Measurements from ENCODE around the gene SERPINB1. TPM values are rescaled to one million over a fixed set of nuclear protein-coding genes. Genes with fewer than 3 reads are reported as not detected.
A peak's percentile ranks its signal among the peaks of the same experiment; 100 is the strongest.

SERPINB1 gene
- total and polyA plus RNA-seq, 9 of the 15 experiments (the other 6 are each of a cell fraction or from before 2014, with no cell fraction given): 33.9 to 108 (median 63.8) TPM

DNA sequence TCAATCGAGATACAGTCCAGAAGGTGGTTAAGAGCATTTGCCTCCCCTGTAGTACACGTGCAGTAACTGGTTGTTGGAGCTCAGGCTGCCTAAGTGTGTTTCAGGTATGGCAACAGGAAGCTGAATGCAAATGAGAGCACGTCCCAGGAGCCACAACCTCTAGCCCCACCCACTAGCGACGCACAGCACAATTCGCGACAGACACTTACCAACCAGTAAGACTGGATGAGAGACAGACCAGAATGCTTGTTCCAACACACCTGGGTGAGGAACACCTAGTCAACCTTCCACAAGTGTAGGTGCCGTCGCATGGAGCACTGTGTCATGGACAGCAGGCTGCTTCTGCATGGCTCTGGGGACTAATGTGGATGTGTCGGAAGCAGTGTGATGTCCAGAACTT lies 7.2 kb upstream of the SERPINB1 start (continued):
- TF ChIP-seq, protein P1, sequence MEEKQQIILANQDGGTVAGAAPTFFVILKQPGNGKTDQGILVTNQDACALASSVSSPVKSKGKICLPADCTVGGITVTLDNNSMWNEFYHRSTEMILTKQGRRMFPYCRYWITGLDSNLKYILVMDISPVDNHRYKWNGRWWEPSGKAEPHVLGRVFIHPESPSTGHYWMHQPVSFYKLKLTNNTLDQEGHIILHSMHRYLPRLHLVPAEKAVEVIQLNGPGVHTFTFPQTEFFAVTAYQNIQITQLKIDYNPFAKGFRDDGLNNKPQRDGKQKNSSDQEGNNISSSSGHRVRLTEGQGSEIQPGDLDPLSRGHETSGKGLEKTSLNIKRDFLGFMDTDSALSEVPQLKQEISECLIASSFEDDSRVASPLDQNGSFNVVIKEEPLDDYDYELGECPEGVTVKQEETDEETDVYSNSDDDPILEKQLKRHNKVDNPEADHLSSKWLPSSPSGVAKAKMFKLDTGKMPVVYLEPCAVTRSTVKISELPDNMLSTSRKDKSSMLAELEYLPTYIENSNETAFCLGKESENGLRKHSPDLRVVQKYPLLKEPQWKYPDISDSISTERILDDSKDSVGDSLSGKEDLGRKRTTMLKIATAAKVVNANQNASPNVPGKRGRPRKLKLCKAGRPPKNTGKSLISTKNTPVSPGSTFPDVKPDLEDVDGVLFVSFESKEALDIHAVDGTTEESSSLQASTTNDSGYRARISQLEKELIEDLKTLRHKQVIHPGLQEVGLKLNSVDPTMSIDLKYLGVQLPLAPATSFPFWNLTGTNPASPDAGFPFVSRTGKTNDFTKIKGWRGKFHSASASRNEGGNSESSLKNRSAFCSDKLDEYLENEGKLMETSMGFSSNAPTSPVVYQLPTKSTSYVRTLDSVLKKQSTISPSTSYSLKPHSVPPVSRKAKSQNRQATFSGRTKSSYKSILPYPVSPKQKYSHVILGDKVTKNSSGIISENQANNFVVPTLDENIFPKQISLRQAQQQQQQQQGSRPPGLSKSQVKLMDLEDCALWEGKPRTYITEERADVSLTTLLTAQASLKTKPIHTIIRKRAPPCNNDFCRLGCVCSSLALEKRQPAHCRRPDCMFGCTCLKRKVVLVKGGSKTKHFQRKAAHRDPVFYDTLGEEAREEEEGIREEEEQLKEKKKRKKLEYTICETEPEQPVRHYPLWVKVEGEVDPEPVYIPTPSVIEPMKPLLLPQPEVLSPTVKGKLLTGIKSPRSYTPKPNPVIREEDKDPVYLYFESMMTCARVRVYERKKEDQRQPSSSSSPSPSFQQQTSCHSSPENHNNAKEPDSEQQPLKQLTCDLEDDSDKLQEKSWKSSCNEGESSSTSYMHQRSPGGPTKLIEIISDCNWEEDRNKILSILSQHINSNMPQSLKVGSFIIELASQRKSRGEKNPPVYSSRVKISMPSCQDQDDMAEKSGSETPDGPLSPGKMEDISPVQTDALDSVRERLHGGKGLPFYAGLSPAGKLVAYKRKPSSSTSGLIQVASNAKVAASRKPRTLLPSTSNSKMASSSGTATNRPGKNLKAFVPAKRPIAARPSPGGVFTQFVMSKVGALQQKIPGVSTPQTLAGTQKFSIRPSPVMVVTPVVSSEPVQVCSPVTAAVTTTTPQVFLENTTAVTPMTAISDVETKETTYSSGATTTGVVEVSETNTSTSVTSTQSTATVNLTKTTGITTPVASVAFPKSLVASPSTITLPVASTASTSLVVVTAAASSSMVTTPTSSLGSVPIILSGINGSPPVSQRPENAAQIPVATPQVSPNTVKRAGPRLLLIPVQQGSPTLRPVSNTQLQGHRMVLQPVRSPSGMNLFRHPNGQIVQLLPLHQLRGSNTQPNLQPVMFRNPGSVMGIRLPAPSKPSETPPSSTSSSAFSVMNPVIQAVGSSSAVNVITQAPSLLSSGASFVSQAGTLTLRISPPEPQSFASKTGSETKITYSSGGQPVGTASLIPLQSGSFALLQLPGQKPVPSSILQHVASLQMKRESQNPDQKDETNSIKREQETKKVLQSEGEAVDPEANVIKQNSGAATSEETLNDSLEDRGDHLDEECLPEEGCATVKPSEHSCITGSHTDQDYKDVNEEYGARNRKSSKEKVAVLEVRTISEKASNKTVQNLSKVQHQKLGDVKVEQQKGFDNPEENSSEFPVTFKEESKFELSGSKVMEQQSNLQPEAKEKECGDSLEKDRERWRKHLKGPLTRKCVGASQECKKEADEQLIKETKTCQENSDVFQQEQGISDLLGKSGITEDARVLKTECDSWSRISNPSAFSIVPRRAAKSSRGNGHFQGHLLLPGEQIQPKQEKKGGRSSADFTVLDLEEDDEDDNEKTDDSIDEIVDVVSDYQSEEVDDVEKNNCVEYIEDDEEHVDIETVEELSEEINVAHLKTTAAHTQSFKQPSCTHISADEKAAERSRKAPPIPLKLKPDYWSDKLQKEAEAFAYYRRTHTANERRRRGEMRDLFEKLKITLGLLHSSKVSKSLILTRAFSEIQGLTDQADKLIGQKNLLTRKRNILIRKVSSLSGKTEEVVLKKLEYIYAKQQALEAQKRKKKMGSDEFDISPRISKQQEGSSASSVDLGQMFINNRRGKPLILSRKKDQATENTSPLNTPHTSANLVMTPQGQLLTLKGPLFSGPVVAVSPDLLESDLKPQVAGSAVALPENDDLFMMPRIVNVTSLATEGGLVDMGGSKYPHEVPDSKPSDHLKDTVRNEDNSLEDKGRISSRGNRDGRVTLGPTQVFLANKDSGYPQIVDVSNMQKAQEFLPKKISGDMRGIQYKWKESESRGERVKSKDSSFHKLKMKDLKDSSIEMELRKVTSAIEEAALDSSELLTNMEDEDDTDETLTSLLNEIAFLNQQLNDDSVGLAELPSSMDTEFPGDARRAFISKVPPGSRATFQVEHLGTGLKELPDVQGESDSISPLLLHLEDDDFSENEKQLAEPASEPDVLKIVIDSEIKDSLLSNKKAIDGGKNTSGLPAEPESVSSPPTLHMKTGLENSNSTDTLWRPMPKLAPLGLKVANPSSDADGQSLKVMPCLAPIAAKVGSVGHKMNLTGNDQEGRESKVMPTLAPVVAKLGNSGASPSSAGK (IDR thresholded peaks at IDR 0.05): peak; percentile 41; the same call in 1 of the 2 replicates
- TF ChIP-seq TCF3 (CRISPR knock-in tag; IDR thresholded peaks at IDR 0.05): no peak
- TF ChIP-seq GABPA (tag; conservative IDR thresholded peaks at IDR 0.05; ENCODE audit: low read depth): no peak
- no peak for TF ChIP-seq ZNF699 (CRISPR knock-in tag; IDR thresholded peaks at IDR 0.05; ENCODE audit: insufficient replicate concordance)
- no peak for TF ChIP-seq TCFL5 (CRISPR knock-in tag; conservative IDR thresholded peaks at IDR 0.05)
- TF ChIP-seq JUND (IDR thresholded peaks at IDR 0.05; ENCODE audit: borderline replicate concordance, low read depth, low read length): no peak
- 0 out of 3 replicates have a peak, but pooled peaks have one; percentile 13 for TF ChIP-seq JUND (tag; IDR thresholded peaks at IDR 0.05; ENCODE audit: borderline replicate concordance, low read depth, low read length)
- TF ChIP-seq, protein P2, sequence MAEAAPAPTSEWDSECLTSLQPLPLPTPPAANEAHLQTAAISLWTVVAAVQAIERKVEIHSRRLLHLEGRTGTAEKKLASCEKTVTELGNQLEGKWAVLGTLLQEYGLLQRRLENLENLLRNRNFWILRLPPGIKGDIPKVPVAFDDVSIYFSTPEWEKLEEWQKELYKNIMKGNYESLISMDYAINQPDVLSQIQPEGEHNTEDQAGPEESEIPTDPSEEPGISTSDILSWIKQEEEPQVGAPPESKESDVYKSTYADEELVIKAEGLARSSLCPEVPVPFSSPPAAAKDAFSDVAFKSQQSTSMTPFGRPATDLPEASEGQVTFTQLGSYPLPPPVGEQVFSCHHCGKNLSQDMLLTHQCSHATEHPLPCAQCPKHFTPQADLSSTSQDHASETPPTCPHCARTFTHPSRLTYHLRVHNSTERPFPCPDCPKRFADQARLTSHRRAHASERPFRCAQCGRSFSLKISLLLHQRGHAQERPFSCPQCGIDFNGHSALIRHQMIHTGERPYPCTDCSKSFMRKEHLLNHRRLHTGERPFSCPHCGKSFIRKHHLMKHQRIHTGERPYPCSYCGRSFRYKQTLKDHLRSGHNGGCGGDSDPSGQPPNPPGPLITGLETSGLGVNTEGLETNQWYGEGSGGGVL (CRISPR knock-in tag; IDR thresholded peaks at IDR 0.05): no peak
- TF ChIP-seq NCOA6 (IDR thresholded peaks at IDR 0.05): no peak
- TF ChIP-seq, protein P3, sequence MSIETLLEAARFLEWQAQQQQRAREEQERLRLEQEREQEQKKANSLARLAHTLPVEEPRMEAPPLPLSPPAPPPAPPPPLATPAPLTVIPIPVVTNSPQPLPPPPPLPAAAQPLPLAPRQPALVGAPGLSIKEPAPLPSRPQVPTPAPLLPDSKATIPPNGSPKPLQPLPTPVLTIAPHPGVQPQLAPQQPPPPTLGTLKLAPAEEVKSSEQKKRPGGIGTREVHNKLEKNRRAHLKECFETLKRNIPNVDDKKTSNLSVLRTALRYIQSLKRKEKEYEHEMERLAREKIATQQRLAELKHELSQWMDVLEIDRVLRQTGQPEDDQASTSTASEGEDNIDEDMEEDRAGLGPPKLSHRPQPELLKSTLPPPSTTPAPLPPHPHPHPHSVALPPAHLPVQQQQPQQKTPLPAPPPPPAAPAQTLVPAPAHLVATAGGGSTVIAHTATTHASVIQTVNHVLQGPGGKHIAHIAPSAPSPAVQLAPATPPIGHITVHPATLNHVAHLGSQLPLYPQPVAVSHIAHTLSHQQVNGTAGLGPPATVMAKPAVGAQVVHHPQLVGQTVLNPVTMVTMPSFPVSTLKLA (conservative IDR thresholded peaks at IDR 0.05): peak in 1 of 2 experiments; percentile 49; a peak in 2 of 4 replicates
- no peak for TF ChIP-seq FOXM1 (IDR thresholded peaks at IDR 0.05; ENCODE audit: low read depth)
- no peak for TF ChIP-seq FOXM1 (CRISPR knock-in tag; IDR thresholded peaks at IDR 0.05; ENCODE audit: low read depth)
- no peak for TF ChIP-seq CHCHD3 (CRISPR knock-in tag; IDR thresholded peaks at IDR 0.05)
- TF ChIP-seq CBFA2T3 (IDR thresholded peaks at IDR 0.05): no peak
